Measurements from ENCODE around the gene ABCC1. TPM values are rescaled to one million over a fixed set of nuclear protein-coding genes. Genes with fewer than 3 reads are reported as not detected.
A peak's percentile ranks its signal among the peaks of the same experiment; 100 is the strongest.

Gene ABCC1
- total RNA-seq, 1 donor from 2014 or later, result 53.7 TPM

DNA sequence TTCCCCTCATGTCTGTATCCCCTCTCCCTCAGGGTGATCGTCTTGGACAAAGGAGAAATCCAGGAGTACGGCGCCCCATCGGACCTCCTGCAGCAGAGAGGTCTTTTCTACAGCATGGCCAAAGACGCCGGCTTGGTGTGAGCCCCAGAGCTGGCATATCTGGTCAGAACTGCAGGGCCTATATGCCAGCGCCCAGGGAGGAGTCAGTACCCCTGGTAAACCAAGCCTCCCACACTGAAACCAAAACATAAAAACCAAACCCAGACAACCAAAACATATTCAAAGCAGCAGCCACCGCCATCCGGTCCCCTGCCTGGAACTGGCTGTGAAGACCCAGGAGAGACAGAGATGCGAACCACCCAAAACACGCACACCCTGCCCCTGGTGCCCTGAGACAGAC, 191.7 kb downstream of the ABCC1 start:
- TF ChIP-seq CTCF (conservative IDR thresholded peaks at IDR 0.05), result no peak
- Mint-ChIP-seq H3K4me3 (no peak overlapping the region), H3K9me3 (no peaks in the 10 kb centered on the region), H3K4me1 (ENCODE audit: unreplicated experiment) (no peaks in the 10 kb centered on the region), H3K27me3 (no peaks in the 10 kb centered on the region), H3K27ac (no peak overlapping the region), H3K36me3 (peaks cover 10% of the 10 kb centered on the region)
- DNase-seq (ENCODE audit: extremely low spot score, unreplicated experiment), result no peak

GRCh38 chr16:16141784-16142396, 192.5 kb downstream of the ABCC1 start:
- H3K36me3 Mint-ChIP-seq, result peaks cover 10% of the 10 kb centered on the region
- no peaks in the 10 kb centered on the region for H3K9me3 Mint-ChIP-seq
- no peaks in the 10 kb centered on the region for H3K4me1 Mint-ChIP-seq (ENCODE audit: unreplicated experiment)
- H3K27ac Mint-ChIP-seq, result no peak overlapping the region
- H3K4me3 Mint-ChIP-seq, result no peak overlapping the region
- no peak for TF ChIP-seq CTCF (conservative IDR thresholded peaks at IDR 0.05)
- no peak for DNase-seq (ENCODE audit: extremely low spot score, unreplicated experiment)
- H3K27me3 Mint-ChIP-seq, result no peaks in the 10 kb centered on the region

DNA sequence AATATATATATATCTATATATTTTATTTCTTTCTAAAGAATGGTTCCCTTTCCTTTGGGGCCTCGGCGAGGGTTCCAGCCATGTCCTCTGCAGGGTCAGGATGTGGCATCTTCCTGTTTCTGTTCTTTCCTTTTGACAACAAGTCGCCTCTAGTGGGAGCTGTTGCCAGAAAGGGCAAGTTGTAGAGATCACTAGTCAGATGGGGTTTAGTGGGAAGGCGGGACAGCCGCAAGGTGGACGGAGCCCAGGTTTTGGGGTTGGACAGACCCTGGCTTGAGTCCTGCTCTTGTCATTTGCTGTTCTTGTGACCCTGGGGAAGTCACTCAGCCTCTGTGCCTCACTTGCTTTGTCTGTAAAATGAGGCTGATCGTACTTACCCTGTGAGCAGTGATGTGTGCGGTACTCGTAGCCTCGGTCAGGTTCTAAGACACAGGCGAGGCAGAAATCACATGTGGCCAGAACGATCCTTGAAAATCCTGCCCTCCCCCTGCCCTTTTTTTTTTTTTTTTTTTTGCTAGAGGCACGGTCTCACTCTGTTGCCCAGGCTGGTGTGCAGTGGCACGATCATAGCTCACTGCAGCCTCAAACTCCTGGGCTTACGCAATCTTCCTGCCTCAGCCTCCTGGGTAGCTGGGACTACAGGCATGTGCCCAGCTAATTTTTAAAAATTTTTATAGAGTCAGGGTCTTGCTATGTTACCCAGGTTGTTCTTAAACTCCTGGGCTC, 193.8 kb downstream of the ABCC1 start:
- H3K4me1 Mint-ChIP-seq (ENCODE audit: unreplicated experiment), result no peaks in the 10 kb centered on the region
- DNase-seq (ENCODE audit: extremely low spot score, unreplicated experiment), result no peak
- H3K36me3 Mint-ChIP-seq, result peaks cover 10% of the 10 kb centered on the region
- TF ChIP-seq CTCF (conservative IDR thresholded peaks at IDR 0.05), result peak; percentile 51
- no peaks in the 10 kb centered on the region for H3K27me3 Mint-ChIP-seq
- H3K9me3 Mint-ChIP-seq, result no peaks in the 10 kb centered on the region
- H3K27ac Mint-ChIP-seq, result no peak overlapping the region
- H3K4me3 Mint-ChIP-seq, result no peak overlapping the region

DNA sequence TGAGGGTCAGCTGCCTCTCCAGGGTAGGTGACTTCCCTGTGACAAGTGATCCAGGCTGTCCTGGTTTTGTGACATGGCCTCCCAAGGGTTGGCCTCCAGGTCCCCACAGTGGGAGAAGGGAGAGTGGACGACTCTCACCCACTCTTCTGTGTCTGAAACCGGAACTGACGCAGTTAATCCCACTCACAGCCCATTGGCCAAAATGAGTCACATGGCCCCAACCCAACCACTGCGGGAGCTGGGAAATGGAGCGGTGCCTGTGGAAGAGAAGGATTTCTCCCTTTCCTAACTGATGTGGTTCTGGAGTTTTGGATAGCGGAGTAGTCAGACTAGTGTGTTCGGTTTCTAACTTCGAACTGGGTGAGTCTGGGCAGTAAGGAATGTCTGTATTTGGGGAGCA, 194.5 kb downstream of the ABCC1 start:
- Mint-ChIP-seq H3K4me1 (ENCODE audit: unreplicated experiment) (no peaks in the 10 kb centered on the region), H3K27ac (no peak overlapping the region)

GRCh38 chr16:16144416-16144815, 195.0 kb downstream of the ABCC1 start:
- Mint-ChIP-seq H3K27ac (no peak overlapping the region), H3K9me3 (no peaks in the 10 kb centered on the region), H3K4me3 (no peak overlapping the region), H3K36me3 (peaks cover 10% of the 10 kb centered on the region), H3K27me3 (no peaks in the 10 kb centered on the region), H3K4me1 (ENCODE audit: unreplicated experiment) (no peaks in the 10 kb centered on the region)
- no peak for TF ChIP-seq CTCF (conservative IDR thresholded peaks at IDR 0.05)
- no peak for DNase-seq (ENCODE audit: extremely low spot score, unreplicated experiment)

More for the DNA sequence above, 194.5 kb downstream of the ABCC1 start:
- no peak for DNase-seq (ENCODE audit: extremely low spot score, unreplicated experiment)
- Mint-ChIP-seq H3K27me3 (no peaks in the 10 kb centered on the region), H3K4me3 (no peak overlapping the region), H3K9me3 (no peaks in the 10 kb centered on the region), H3K36me3 (peaks cover 10% of the 10 kb centered on the region)
- TF ChIP-seq CTCF (conservative IDR thresholded peaks at IDR 0.05), result no peak
